ENCODE results near the gene IVL.

IVL gene

GRCh38 chr1:152954436-152954835 is 46.1 kb downstream of the IVL start:
- no peak overlapping the region for H3K27ac Mint-ChIP-seq
- H3K4me1 Mint-ChIP-seq (ENCODE audit: low read depth), result no peaks in the 10 kb centered on the region
- no peaks in the 10 kb centered on the region for H3K36me3 Mint-ChIP-seq (ENCODE audit: low read depth)
- H3K27me3 Mint-ChIP-seq, result peaks cover 4% of the 10 kb centered on the region
- H3K9me3 Mint-ChIP-seq, result no peaks in the 10 kb centered on the region
- H3K4me3 Mint-ChIP-seq, result no peak overlapping the region

- Mint-ChIP-seq H3K4me1 (ENCODE audit: low read depth) (no peaks in the 10 kb centered on the region), H3K9me3 (no peaks in the 10 kb centered on the region), H3K27ac (no peak overlapping the region), H3K36me3 (ENCODE audit: low read depth) (no peaks in the 10 kb centered on the region), H3K27me3 (peaks cover 3% of the 10 kb centered on the region), H3K4me3 (no peak overlapping the region)
Observed at GRCh38 chr1:152957561-152957960, 49.2 kb downstream of the IVL start.

GRCh38 chr1:152959273-152959672 is 50.9 kb downstream of the IVL start:
- Mint-ChIP-seq H3K4me3 (no peak overlapping the region), H3K27me3 (peaks cover 6% of the 10 kb centered on the region), H3K27ac (no peak overlapping the region), H3K9me3 (no peaks in the 10 kb centered on the region), H3K36me3 (ENCODE audit: low read depth) (no peaks in the 10 kb centered on the region), H3K4me1 (ENCODE audit: low read depth) (no peaks in the 10 kb centered on the region)

- H3K4me3 Mint-ChIP-seq, result no peak overlapping the region
- H3K27ac Mint-ChIP-seq, result no peak overlapping the region
- H3K9me3 Mint-ChIP-seq, result no peaks in the 10 kb centered on the region
- H3K4me1 Mint-ChIP-seq (ENCODE audit: low read depth), result no peaks in the 10 kb centered on the region
- no peaks in the 10 kb centered on the region for H3K36me3 Mint-ChIP-seq (ENCODE audit: low read depth)
- H3K27me3 Mint-ChIP-seq, result peaks cover 7% of the 10 kb centered on the region
Observed at GRCh38 chr1:152959801-152960451, 51.6 kb downstream of the IVL start.

GRCh38 chr1:152960452-152961044 is 52.2 kb downstream of the IVL start:
- Mint-ChIP-seq H3K27ac (no peak overlapping the region), H3K4me1 (ENCODE audit: low read depth) (no peaks in the 10 kb centered on the region), H3K4me3 (no peak overlapping the region), H3K36me3 (ENCODE audit: low read depth) (no peaks in the 10 kb centered on the region), H3K27me3 (peaks cover 13% of the 10 kb centered on the region), H3K9me3 (no peaks in the 10 kb centered on the region)
